Effector memory CD8-positive, alpha-beta T cell (primary cell): ENCODE data around the gene SLC25A38.

Source experiments
- ATAC-seq: fragments of 150-1000 bp; cut with Tn5 transposase; replicated peaks from 2 replicates; pipeline ENCODE4 v1.10.0; 2021; ENCODE audit warnings: mild to moderate bottlenecking, moderate library complexity
- DNase-seq, 3 experiments: peaks; one replicate each; pipeline ENCODE4 v3.0.0; 2021
- H3K27ac Mint-ChIP-seq, 2 donors: one replicate each; pipeline ENCODE4 v1.8.0; 2022; ENCODE audit warnings: mild to moderate bottlenecking in 2 of 2, mixed read lengths in 2 of 2, moderate library complexity in 2 of 2
- H3K27me3 Mint-ChIP-seq, 2 donors: one replicate each; pipeline ENCODE4 v1.8.0; 2022; ENCODE audit warnings: mixed read lengths in 2 of 2
- H3K36me3 Mint-ChIP-seq: one replicate; pipeline ENCODE4 v1.8.0; 2022; ENCODE audit warnings: mild to moderate bottlenecking, moderate library complexity, mixed read lengths; ENCODE audit not compliant: insufficient read depth
- H3K4me1 Mint-ChIP-seq, 2 donors: one replicate each; pipeline ENCODE4 v1.8.0; 2022; ENCODE audit warnings: low read depth in 2 of 2, mixed read lengths in 2 of 2
- H3K4me3 Mint-ChIP-seq, 2 donors: one replicate each; pipeline ENCODE4 v1.8.0; 2022; ENCODE audit warnings: mild to moderate bottlenecking in 2 of 2, mixed read lengths in 2 of 2, moderate library complexity in 2 of 2
- H3K9me3 Mint-ChIP-seq, 2 donors: one replicate each; pipeline ENCODE4 v1.8.0; 2022; ENCODE audit warnings: mixed read lengths in 2 of 2

The SLC25A38 gene

GRCh38 chr3:39383881-39384664 lies 903 bp downstream of the SLC25A38 start:
- ATAC-seq (peak; percentile 76), DNase-seq (peak; percentile 94 to 96 (median 96))
- Mint-ChIP-seq H3K4me1 (peaks cover 42 to 44% of the 10 kb centered on the region in 2 donors), H3K27ac (peak overlapping the region; percentile 98 to 99), H3K9me3 (no peaks in the 10 kb centered on the region), H3K27me3 (no peaks in the 10 kb centered on the region), H3K36me3 (peaks cover 29% of the 10 kb centered on the region), H3K4me3 (peak overlapping the region; percentile 96 to 98)

DNA sequence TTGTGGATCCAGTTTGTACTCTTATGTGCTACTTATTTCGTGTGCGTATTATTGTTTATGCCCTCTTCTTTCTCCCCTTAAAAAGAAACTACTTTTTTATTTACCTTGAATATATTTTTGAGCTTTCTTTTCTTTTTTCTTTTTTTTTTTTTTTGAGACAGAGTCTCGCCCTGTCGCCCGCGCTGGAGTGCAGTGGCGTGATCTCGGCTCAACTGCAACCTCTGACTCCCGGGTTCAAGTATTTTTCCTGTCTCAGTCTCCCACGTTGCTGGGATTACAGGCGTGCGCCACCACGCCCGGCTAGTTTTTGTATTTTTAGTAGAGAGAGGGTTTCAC lies 1.5 kb downstream of the SLC25A38 start:
- no peak for ATAC-seq
- H3K27me3 Mint-ChIP-seq = no peaks in the 10 kb centered on the region

DNA sequence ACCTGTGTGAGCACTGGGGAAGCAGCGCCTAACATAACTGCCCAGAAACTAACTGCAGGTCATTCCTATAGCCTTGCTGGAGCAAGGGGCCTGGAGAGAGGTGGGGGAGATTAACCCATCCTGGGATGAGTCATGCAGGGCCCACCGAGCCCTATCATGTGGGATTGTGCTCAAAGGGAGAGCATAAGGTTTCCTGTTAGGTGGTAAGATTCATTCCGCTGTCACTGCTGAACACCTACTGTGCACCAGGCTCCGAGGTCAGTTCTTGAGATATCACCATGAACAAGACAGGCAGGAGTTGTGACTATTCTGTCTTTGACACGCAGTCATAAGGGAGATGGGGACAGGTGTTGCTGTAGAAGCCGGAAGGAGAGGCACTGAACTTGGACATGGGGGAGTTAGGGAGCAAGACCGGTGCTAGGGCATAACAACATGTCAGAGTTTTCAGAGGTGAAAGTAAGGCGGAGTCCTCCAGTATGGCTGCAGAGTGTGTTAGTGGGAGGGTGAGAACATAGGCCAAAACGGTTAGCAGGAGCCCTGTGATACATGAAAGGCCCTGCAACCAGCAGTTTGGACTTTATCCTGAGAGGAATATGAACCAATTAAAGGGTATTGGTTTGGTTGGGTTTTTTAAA lies 2.4 kb downstream of the SLC25A38 start:
- DNase-seq (no peak), ATAC-seq (no peak)
- H3K27ac Mint-ChIP-seq = peak overlapping the region; percentile 98 to 99
- H3K27me3 Mint-ChIP-seq = no peaks in the 10 kb centered on the region
- H3K9me3 Mint-ChIP-seq = no peaks in the 10 kb centered on the region
- H3K36me3 Mint-ChIP-seq = peaks cover 39% of the 10 kb centered on the region
- peaks cover 54 to 57% of the 10 kb centered on the region in 2 donors for H3K4me1 Mint-ChIP-seq
- peak overlapping the region; percentile 96 to 98 for H3K4me3 Mint-ChIP-seq

More for the DNA sequence above, 1.5 kb downstream of the SLC25A38 start:
- Mint-ChIP-seq H3K4me3 (peak overlapping the region; percentile 96 to 98), H3K4me1 (peaks cover 48 to 50% of the 10 kb centered on the region in 2 donors), H3K27ac (peak overlapping the region; percentile 98 to 99), H3K36me3 (peaks cover 31% of the 10 kb centered on the region), H3K9me3 (no peaks in the 10 kb centered on the region)
- no peak for DNase-seq

GRCh38 chr3:39386318-39386717 lies 3.1 kb downstream of the SLC25A38 start:
- Mint-ChIP-seq H3K9me3 (no peaks in the 10 kb centered on the region), H3K27me3 (no peaks in the 10 kb centered on the region), H3K27ac (peak overlapping the region; percentile 9 to 83), H3K4me3 (peak overlapping the region in 1 of 2 donors; percentile 4), H3K4me1 (peaks cover 56 to 63% of the 10 kb centered on the region in 2 donors), H3K36me3 (peaks cover 46% of the 10 kb centered on the region)
- DNase-seq = no peak
- no peak for ATAC-seq

DNA sequence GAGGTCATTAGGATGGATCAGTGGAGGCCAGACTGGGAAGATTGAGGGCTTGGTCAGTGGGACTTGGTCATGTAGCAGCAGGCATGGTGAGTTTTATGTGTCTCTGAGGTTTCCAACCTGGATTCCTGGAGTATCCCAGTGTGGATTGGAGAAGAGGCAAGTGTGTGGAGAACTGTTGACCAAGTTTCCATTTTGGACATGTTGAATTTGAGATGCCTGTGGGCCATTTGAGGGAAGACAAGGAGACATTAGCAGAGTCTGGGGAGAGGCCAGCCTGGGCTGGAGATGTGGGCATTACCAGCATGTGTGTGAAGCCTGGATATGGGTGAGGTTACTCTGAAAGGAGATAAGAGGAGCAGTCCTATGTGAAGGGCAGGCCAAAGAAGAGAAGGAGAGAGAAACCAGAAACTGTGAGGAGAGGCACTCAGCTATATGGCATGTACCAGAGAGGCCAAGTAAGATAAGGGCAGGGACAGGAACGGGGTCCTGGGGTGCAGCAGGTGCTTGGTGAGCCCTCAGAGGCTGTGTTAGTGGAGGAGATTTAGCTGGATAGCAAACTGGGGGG lies 4.3 kb downstream of the SLC25A38 start:
- Mint-ChIP-seq H3K36me3 (peaks cover 53% of the 10 kb centered on the region), H3K27ac (peak overlapping the region; percentile 9 to 83), H3K4me3 (peak overlapping the region; percentile 3 to 23), H3K27me3 (no peaks in the 10 kb centered on the region), H3K4me1 (peaks cover 56 to 64% of the 10 kb centered on the region in 2 donors), H3K9me3 (no peaks in the 10 kb centered on the region)
- DNase-seq = no peak
- ATAC-seq = no peak

DNA sequence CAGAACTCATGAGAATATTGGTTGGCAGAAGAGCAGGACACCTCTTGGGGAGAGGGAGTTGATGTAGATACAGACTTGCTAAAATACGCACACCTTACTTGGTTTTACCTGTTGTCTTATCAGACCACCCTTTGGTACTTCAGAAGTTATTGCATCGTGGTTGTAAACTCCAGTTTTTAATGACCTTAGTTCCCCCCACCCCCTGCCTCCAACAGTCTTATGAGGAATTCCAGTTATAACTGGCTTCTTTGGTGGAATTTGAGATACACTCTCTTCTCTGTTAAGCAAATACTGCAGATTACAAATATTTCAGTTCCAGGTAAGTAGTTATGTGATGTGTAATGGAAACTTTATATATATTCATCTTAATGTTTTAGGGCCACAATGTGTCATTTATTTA lies 5.0 kb downstream of the SLC25A38 start:
- H3K4me1 Mint-ChIP-seq = peaks cover 55 to 63% of the 10 kb centered on the region in 2 donors
- no peak for ATAC-seq
- H3K36me3 Mint-ChIP-seq = peaks cover 57% of the 10 kb centered on the region
- peak overlapping the region; percentile 33 to 72 for H3K4me3 Mint-ChIP-seq
- no peaks in the 10 kb centered on the region for H3K9me3 Mint-ChIP-seq
- H3K27me3 Mint-ChIP-seq = no peaks in the 10 kb centered on the region
- H3K27ac Mint-ChIP-seq = peak overlapping the region; percentile 9 to 83
- DNase-seq = no peak

DNA sequence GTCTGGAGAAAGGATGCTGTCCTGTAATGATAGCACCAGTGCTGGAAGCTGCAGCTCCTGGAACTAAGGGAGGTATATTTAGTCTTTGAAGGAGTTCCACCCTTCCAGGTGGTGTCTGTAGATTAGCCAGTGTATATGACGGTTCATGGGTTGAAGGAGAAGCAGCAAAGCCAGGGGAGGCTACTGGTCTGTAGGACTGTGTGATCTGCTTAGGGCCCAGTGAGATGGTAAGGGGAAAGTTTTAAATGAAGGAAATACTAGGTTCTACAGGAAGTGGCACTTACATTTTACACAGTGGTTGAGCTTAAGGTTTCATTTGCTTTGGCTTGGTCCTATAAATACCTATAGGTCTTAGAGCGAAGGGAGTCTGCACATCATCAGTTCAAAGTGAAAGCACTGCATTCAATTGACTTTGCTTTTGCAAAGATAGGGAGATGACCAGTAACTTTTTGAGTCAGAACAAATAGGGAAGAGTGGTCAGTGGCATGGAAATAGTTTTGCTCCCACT lies 5.6 kb downstream of the SLC25A38 start:
- peak overlapping the region; percentile 67 to 83 for H3K27ac Mint-ChIP-seq
- peaks cover 57% of the 10 kb centered on the region for H3K36me3 Mint-ChIP-seq
- no peaks in the 10 kb centered on the region for H3K9me3 Mint-ChIP-seq
- ATAC-seq (peak; percentile 22), DNase-seq (no peak)
- H3K4me3 Mint-ChIP-seq = peak overlapping the region; percentile 33 to 72
- peaks cover 49 to 57% of the 10 kb centered on the region in 2 donors for H3K4me1 Mint-ChIP-seq
- H3K27me3 Mint-ChIP-seq = no peaks in the 10 kb centered on the region

DNA sequence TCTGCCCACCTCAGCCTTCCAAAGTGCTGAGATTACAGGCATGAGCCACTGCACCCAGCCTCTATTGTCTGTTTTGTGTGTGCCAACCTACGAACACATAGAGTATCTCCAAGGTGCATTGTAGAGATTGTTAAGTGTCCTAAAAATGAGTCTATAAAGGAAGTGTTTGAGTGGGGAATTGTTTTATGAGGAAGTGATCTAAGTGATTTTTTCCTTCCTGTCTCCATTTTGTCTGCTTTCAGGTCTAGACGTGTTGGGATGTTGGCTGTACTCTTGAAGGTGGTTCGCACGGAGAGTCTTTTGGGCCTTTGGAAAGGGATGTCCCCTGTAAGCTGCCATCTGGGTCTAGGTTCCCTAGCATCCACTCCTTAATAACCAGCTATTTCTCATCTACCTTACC lies 7.0 kb downstream of the SLC25A38 start:
- Mint-ChIP-seq H3K4me1 (peaks cover 44 to 54% of the 10 kb centered on the region in 2 donors), H3K9me3 (no peaks in the 10 kb centered on the region), H3K4me3 (peak overlapping the region in 1 of 2 donors; percentile 31), H3K36me3 (peaks cover 60% of the 10 kb centered on the region), H3K27me3 (no peaks in the 10 kb centered on the region), H3K27ac (peak overlapping the region; percentile 67 to 83)
- DNase-seq (no peak), ATAC-seq (no peak)

DNA sequence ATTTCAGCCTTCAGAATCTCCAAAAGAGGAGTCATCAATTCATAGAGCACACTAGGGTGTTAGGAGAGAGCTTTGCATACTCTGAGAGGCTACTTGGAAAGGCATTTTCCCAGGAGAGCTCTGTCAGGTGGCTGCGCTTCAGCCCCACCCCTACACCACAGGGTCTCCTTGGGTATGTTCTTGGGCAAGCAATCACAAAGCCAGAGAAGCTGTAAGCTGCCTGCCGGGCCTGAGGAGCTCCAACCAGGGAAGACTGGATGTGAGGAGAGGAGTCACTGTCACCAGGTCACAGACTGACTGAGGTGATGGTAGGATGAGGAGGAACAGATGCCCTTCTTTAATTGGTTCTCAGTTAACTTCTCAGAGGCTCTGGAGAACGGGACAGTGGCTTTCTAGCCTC lies 13.5 kb downstream of the SLC25A38 start:
- H3K27me3 Mint-ChIP-seq = no peaks in the 10 kb centered on the region
- H3K27ac Mint-ChIP-seq = no peak overlapping the region
- H3K36me3 Mint-ChIP-seq = peaks cover 88% of the 10 kb centered on the region
- H3K4me1 Mint-ChIP-seq = peaks cover 4 to 5% of the 10 kb centered on the region in 2 donors
- ATAC-seq = no peak
- H3K9me3 Mint-ChIP-seq = no peaks in the 10 kb centered on the region
- H3K4me3 Mint-ChIP-seq = no peak overlapping the region
- DNase-seq = no peak

DNA sequence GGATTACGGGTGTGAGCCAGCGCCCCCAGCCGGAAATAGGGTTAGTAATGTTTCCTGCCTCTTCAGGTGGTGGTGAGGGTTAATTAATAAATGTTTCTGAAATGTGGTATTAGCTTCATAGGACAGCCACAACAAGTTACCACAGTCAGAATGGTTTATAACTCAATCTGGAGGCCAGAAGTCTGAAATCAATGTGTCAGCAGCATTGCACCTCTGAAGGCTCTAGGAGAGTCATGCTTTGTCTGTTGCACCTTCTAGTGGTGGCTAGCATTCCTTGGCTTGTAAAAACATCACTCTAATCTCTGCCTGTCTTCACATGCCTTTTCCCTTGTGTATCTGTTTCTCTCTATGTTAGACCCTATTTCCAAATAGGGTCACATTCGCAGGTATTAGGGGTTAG lies 15.5 kb downstream of the SLC25A38 start:
- peak; percentile 22 for ATAC-seq
- peak overlapping the region in 1 of 2 donors; percentile 82 for H3K27ac Mint-ChIP-seq
- no peaks in the 10 kb centered on the region for H3K27me3 Mint-ChIP-seq
- peaks cover 79% of the 10 kb centered on the region for H3K36me3 Mint-ChIP-seq
- H3K4me3 Mint-ChIP-seq = no peak overlapping the region
- H3K4me1 Mint-ChIP-seq = peaks cover 4 to 5% of the 10 kb centered on the region in 2 donors
- no peak for DNase-seq
- H3K9me3 Mint-ChIP-seq = no peaks in the 10 kb centered on the region

GRCh38 chr3:39401983-39402382 lies 18.8 kb downstream of the SLC25A38 start:
- Mint-ChIP-seq H3K36me3 (peaks cover 56% of the 10 kb centered on the region), H3K4me1 (peaks cover 7 to 8% of the 10 kb centered on the region in 2 donors), H3K27ac (peak overlapping the region in 1 of 2 donors; percentile 49), H3K9me3 (no peaks in the 10 kb centered on the region), H3K27me3 (no peaks in the 10 kb centered on the region), H3K4me3 (no peak overlapping the region)
- DNase-seq = no peak
- ATAC-seq = no peak

GRCh38 chr3:39404943-39405686 lies 21.9 kb downstream of the SLC25A38 start:
- DNase-seq = no peak
- ATAC-seq = no peak
- Mint-ChIP-seq H3K27ac (peak overlapping the region in 1 of 2 donors; percentile 93), H3K4me3 (no peak overlapping the region), H3K36me3 (peaks cover 62% of the 10 kb centered on the region), H3K9me3 (no peaks in the 10 kb centered on the region), H3K4me1 (peaks cover 20 to 29% of the 10 kb centered on the region in 2 donors), H3K27me3 (no peaks in the 10 kb centered on the region)
